Measurements from ENCODE around the gene RUFY4.

GRCh38 chr2:218060118-218060517 is 8.9 kb upstream of the RUFY4 start:
- no peak for TF ChIP-seq POLR2A (IDR thresholded peaks at IDR 0.05; ENCODE audit: low read depth)
- no peak for TF ChIP-seq POLR2AphosphoS5 (IDR thresholded peaks at IDR 0.05)
- TF ChIP-seq, protein P1, sequence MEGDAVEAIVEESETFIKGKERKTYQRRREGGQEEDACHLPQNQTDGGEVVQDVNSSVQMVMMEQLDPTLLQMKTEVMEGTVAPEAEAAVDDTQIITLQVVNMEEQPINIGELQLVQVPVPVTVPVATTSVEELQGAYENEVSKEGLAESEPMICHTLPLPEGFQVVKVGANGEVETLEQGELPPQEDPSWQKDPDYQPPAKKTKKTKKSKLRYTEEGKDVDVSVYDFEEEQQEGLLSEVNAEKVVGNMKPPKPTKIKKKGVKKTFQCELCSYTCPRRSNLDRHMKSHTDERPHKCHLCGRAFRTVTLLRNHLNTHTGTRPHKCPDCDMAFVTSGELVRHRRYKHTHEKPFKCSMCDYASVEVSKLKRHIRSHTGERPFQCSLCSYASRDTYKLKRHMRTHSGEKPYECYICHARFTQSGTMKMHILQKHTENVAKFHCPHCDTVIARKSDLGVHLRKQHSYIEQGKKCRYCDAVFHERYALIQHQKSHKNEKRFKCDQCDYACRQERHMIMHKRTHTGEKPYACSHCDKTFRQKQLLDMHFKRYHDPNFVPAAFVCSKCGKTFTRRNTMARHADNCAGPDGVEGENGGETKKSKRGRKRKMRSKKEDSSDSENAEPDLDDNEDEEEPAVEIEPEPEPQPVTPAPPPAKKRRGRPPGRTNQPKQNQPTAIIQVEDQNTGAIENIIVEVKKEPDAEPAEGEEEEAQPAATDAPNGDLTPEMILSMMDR (IDR thresholded peaks at IDR 0.05), result no peak
- TF ChIP-seq EP300 (IDR thresholded peaks at IDR 0.05), result no peak

Data from esophagus muscularis mucosa (tissue), 4 donors.